H9 (cell line): ENCODE data around the gene EFCAB6. TPM values are rescaled to one million over a fixed set of nuclear protein-coding genes. Genes with fewer than 3 reads are reported as not detected.

Experiments
- DNase-seq: peaks from one replicate; pipeline ENCODE4 v3.0.0-alpha.2; 2017
- H2AFZ ChIP-seq: one replicate; pipeline ENCODE4 v1.6.1; 2013; ENCODE audit warnings: mild to moderate bottlenecking, low read length, control low read depth, moderate library complexity
- H2AK5ac ChIP-seq: 2 replicates; pipeline ENCODE4 v1.6.1; 2013; ENCODE audit warnings: low read length, control low read depth, mixed read lengths; ENCODE audit not compliant: insufficient read length
- H2BK120ac ChIP-seq: one replicate; pipeline ENCODE4 v1.6.1; 2013; ENCODE audit warnings: low read depth, mild to moderate bottlenecking, low read length, control low read depth, inconsistent platforms; ENCODE audit not compliant: poor library complexity, severe bottlenecking
- H2BK12ac ChIP-seq: 2 replicates; pipeline ENCODE4 v1.6.1; 2013; ENCODE audit warnings: low read length, control low read depth, mixed read lengths, low read depth; ENCODE audit not compliant: insufficient read length
- H2BK15ac ChIP-seq: 2 replicates; pipeline ENCODE4 v1.6.1; 2013; ENCODE audit warnings: low read depth, low read length, control low read depth
- H2BK20ac ChIP-seq: one replicate; pipeline ENCODE4 v1.6.1; 2013; ENCODE audit warnings: low read depth, mild to moderate bottlenecking, low read length, control low read depth, inconsistent platforms; ENCODE audit not compliant: poor library complexity, severe bottlenecking
- H2BK5ac ChIP-seq: 2 replicates; pipeline ENCODE4 v1.6.1; 2013; ENCODE audit warnings: low read length, control low read depth, mixed read lengths; ENCODE audit not compliant: insufficient read length
- H3K14ac ChIP-seq: 2 replicates; pipeline ENCODE4 v1.6.1; 2013; ENCODE audit warnings: low read length, control low read depth; ENCODE audit not compliant: insufficient read depth
- H3K18ac ChIP-seq: 2 replicates; pipeline ENCODE4 v1.6.1; 2013; ENCODE audit warnings: low read depth, mild to moderate bottlenecking, mixed read lengths, low read length, control low read depth; ENCODE audit not compliant: insufficient read length
- H3K23ac ChIP-seq: 2 replicates; pipeline ENCODE4 v1.6.1; 2013; ENCODE audit warnings: low read length, control low read depth, mixed read lengths, low read depth; ENCODE audit not compliant: insufficient read length
- H3K23me2 ChIP-seq: 2 replicates; pipeline ENCODE4 v1.6.1; 2013; ENCODE audit warnings: low read depth, mild to moderate bottlenecking, mixed read lengths, low read length, control low read depth; ENCODE audit not compliant: insufficient read length, poor library complexity, severe bottlenecking
- H3K27ac ChIP-seq: 2 replicates; pipeline ENCODE4 v1.5.1; 2013; ENCODE audit warnings: low read length, control low read depth, mixed read lengths, low read depth; ENCODE audit not compliant: insufficient read length
- H3K27me3 ChIP-seq: 2 replicates; pipeline ENCODE4 v1.6.1; 2013; ENCODE audit warnings: low read length, control low read depth, inconsistent platforms; ENCODE audit not compliant: insufficient read depth
- H3K4ac ChIP-seq: 2 replicates; pipeline ENCODE4 v1.6.1; 2013; ENCODE audit warnings: low read depth, mild to moderate bottlenecking, control low read depth, inconsistent platforms, low read length, moderate library complexity
- H3K4me1 ChIP-seq: 2 replicates; pipeline ENCODE4 v1.6.1; 2013; ENCODE audit warnings: low read length, control low read depth, inconsistent platforms; ENCODE audit not compliant: insufficient read depth
- H3K4me2 ChIP-seq: 2 replicates; pipeline ENCODE4 v1.6.1; 2013; ENCODE audit warnings: low read length, control low read depth, mixed read lengths; ENCODE audit not compliant: insufficient read length, insufficient read depth
- H3K56ac ChIP-seq: 2 replicates; pipeline ENCODE4 v1.6.1; 2013; ENCODE audit warnings: low read depth, mild to moderate bottlenecking, mixed read lengths, low read length, control low read depth; ENCODE audit not compliant: insufficient read length
- H3K79me1 ChIP-seq: 2 replicates; pipeline ENCODE4 v1.6.1; 2013; ENCODE audit warnings: low read depth, mild to moderate bottlenecking, moderate library complexity, low read length, control low read depth, inconsistent platforms; ENCODE audit not compliant: insufficient read depth, poor library complexity, severe bottlenecking
- H3K79me2 ChIP-seq: 2 replicates; pipeline ENCODE4 v1.6.1; 2013; ENCODE audit warnings: low read length, control low read depth, inconsistent platforms; ENCODE audit not compliant: insufficient read depth
- H3K9ac ChIP-seq: 2 replicates; pipeline ENCODE4 v1.6.1; 2013; ENCODE audit warnings: low read length, control low read depth, mixed read lengths; ENCODE audit not compliant: insufficient read length; ENCODE audit errors: extremely low read depth
- H3K9me3 ChIP-seq: one replicate; pipeline ENCODE4 v1.6.1; 2013; ENCODE audit warnings: low read depth, low read length, inconsistent platforms; ENCODE audit not compliant: control insufficient read depth
- H3T11ph ChIP-seq: one replicate; pipeline ENCODE4 v1.6.1; 2013; ENCODE audit warnings: mild to moderate bottlenecking, low read length, control low read depth, inconsistent platforms
- H4K20me1 ChIP-seq: one replicate; pipeline ENCODE4 v1.6.1; 2013; ENCODE audit not compliant: control insufficient read depth, insufficient read length, insufficient read depth
- H4K5ac ChIP-seq: 2 replicates; pipeline ENCODE4 v1.6.1; 2013; ENCODE audit warnings: low read depth, mild to moderate bottlenecking, mixed read lengths, low read length, control low read depth; ENCODE audit not compliant: insufficient read length
- H4K8ac ChIP-seq: replicated peaks from 2 replicates; pipeline ENCODE4 v1.6.1; 2013; ENCODE audit warnings: low read length, control low read depth, mixed read lengths, low read depth; ENCODE audit not compliant: insufficient read length
- H4K91ac ChIP-seq: 2 replicates; pipeline ENCODE4 v1.6.1; 2013; ENCODE audit warnings: low read depth, mild to moderate bottlenecking, moderate library complexity, mixed read lengths, low read length, control low read depth; ENCODE audit not compliant: insufficient read length
- H3K27ac Mint-ChIP-seq, 3 experiments: 2 replicates in 2 of 3; 3 replicates in 1 of 3; pipeline ENCODE4 v1.8.0; 2020 to 2021; ENCODE audit warnings: mixed read lengths in 3 of 3, mild to moderate bottlenecking in 1 of 3, moderate library complexity in 1 of 3
- H3K27me3 Mint-ChIP-seq: 2 replicates; pipeline ENCODE4 v1.8.0; 2021; ENCODE audit warnings: low read depth, mild to moderate bottlenecking, moderate library complexity, mixed read lengths
- H3K36me3 Mint-ChIP-seq, 3 experiments: 2 replicates in 2 of 3; 3 replicates in 1 of 3; pipeline ENCODE4 v1.8.0; 2020 to 2021; ENCODE audit warnings: low read depth in 3 of 3, mixed read lengths in 3 of 3; ENCODE audit not compliant: insufficient read depth in 1 of 3
- H3K4me1 Mint-ChIP-seq, 2 experiments: 2 replicates each; pipeline ENCODE4 v1.8.0; 2020; ENCODE audit warnings: mixed read lengths in 2 of 2
- H3K4me3 Mint-ChIP-seq, 2 experiments: 2 replicates in 1 of 2; 3 replicates in 1 of 2; pipeline ENCODE4 v1.8.0; 2020 to 2021; ENCODE audit warnings: mild to moderate bottlenecking in 2 of 2, mixed read lengths in 2 of 2, moderate library complexity in 1 of 2
- H3K9me3 Mint-ChIP-seq, 2 experiments: 2 replicates in 1 of 2; 3 replicates in 1 of 2; pipeline ENCODE4 v1.8.0; 2020; ENCODE audit warnings: mild to moderate bottlenecking in 2 of 2, mixed read lengths in 2 of 2, moderate library complexity in 1 of 2
- CTCF ChIP-seq: fragments of 200-600 bp; sonication (generic); conservative IDR thresholded peaks from 3 replicates; pipeline ENCODE4 v1.8.0; 2021; ENCODE audit warnings: antibody characterized with exemption, mild to moderate bottlenecking
- WGBS: extraction: QIAGEN DNeasy Blood & Tissue Kit; methylation state at CpG from one replicate; pipeline ENCODE4 v1.1.7; 2013; ENCODE audit warnings: missing lambda C conversion rate, low lambda C conversion rate, mixed read lengths; ENCODE audit not compliant: insufficient read length; ENCODE audit errors: extremely low coverage; 5-methylcytosine and 5-hydroxymethylcytosine counted together
- total RNA-seq: library from RNA; stranded (reverse); gene quantifications from 2 replicates; pipeline ENCODE4 v1.2.1, GENCODE V29; 2021

EFCAB6 gene
- total RNA-seq, 1 experiment from 2014 or later: 0.31 TPM

GRCh38 chr22:43859176-43859575, 47.1 kb upstream of the EFCAB6 start:
- Histone ChIP-seq H3K79me2 (peaks cover 25% of the 10 kb centered on the region; the same call in 1 of the 2 replicates), H4K8ac (no peak overlapping the region), H3K23me2 (peaks cover 5% of the 10 kb centered on the region), H3K79me1 (peaks cover 2% of the 10 kb centered on the region), H4K91ac (no peak overlapping the region), H4K5ac (no peak overlapping the region), H3T11ph (no peak overlapping the region), H4K20me1 (no peaks in the 10 kb centered on the region), H3K4ac (no peak overlapping the region), H2AK5ac (no peak overlapping the region), H3K4me2 (no peak overlapping the region), H3K27ac (no peak overlapping the region), H3K18ac (no peak overlapping the region), H2BK20ac (no peak overlapping the region), H3K27me3 (no peaks in the 10 kb centered on the region), H2BK15ac (no peak overlapping the region), H3K9ac (no peak overlapping the region), H3K23ac (no peak overlapping the region), H3K56ac (no peak overlapping the region), H2AFZ (no peak overlapping the region), H2BK12ac (no peak overlapping the region), H3K14ac (no peak overlapping the region), H2BK5ac (no peak overlapping the region), H2BK120ac (no peak overlapping the region), H3K4me1 (peaks cover 12% of the 10 kb centered on the region; the same call in 1 of the 2 replicates), H3K9me3 (no peaks in the 10 kb centered on the region)
- peak overlapping the region in 2 of 3 experiments; percentile 67 to 78; a peak in 3 of 7 replicates for H3K27ac Mint-ChIP-seq
- no CpG with 5 or more reads among the region's 7 CpGs for WGBS
- peaks cover 15 to 16% of the 10 kb centered on the region in 2 experiments for H3K9me3 Mint-ChIP-seq
- DNase-seq: no peak
- no peak overlapping the region for H3K4me3 Mint-ChIP-seq
- H3K27me3 Mint-ChIP-seq: peaks cover 14% of the 10 kb centered on the region
- no peak for TF ChIP-seq CTCF
- H3K36me3 Mint-ChIP-seq: peaks cover 12 to 26% (median 17%) of the 10 kb centered on the region in 3 experiments
- peaks cover 44 to 49% of the 10 kb centered on the region in 2 experiments for H3K4me1 Mint-ChIP-seq
